Activated B cell treated with CpG ODN at 0.5 μM for 24 hours (primary cell): ENCODE results near the gene SLC66A1. TPM values are rescaled to one million over a fixed set of nuclear protein-coding genes. Genes with fewer than 3 reads are reported as not detected.
"Not testable (repeated sequence)": the region's sequence is repeated elsewhere in the genome, so short reads cannot be mapped to it uniquely, and the experiment has no call there.

ENCODE experiments used
- ATAC-seq: fragments of 200-7000 bp; cut with Tn5 transposase; one replicate; pipeline ENCODE4 v1.10.0; 2021; ENCODE audit warnings: low read depth, mild to moderate bottlenecking, moderate library complexity
- CTCF ChIA-PET: fragments of 350-600 bp; sonication (Branson Sonifier 250); formaldehyde crosslinking; loops from one replicate; lab custom pipeline; 2021; ENCODE audit warnings: antibody characterized with exemption; lab: Charles Lee
- POLR2A ChIA-PET: fragments of 350-600 bp; sonication (Branson Sonifier 250); formaldehyde crosslinking; loops from one replicate; lab custom pipeline; 2021; ENCODE audit warnings: antibody characterized with exemption; lab: Charles Lee
- DNase-seq: peaks from one replicate; pipeline ENCODE4 v3.0.0; 2022
- H3K27ac Mint-ChIP-seq: one replicate; pipeline ENCODE4 v1.8.0; 2020; ENCODE audit warnings: mixed read lengths
- H3K27me3 Mint-ChIP-seq: one replicate; pipeline ENCODE4 v1.8.0; 2021; ENCODE audit warnings: mixed read lengths
- H3K36me3 Mint-ChIP-seq: one replicate; pipeline ENCODE4 v1.8.0; 2021; ENCODE audit warnings: low read depth, mixed read lengths
- H3K4me1 Mint-ChIP-seq: one replicate; pipeline ENCODE4 v1.8.0; 2021; ENCODE audit warnings: mixed read lengths
- H3K4me3 Mint-ChIP-seq: one replicate; pipeline ENCODE4 v1.8.0; 2020; ENCODE audit warnings: mild to moderate bottlenecking, mixed read lengths
- H3K9me3 Mint-ChIP-seq: one replicate; pipeline ENCODE4 v1.8.0; 2020; ENCODE audit warnings: mixed read lengths
- CTCF ChIP-seq: fragments of 200-600 bp; IDR thresholded peaks from one replicate; pipeline ENCODE4 v1.8.0; 2022; ENCODE audit warnings: antibody characterized with exemption, mild to moderate bottlenecking
- intact Hi-C: fragments of 100-400 bp; cut with micrococcal nuclease; formaldehyde crosslinking; loops from one replicate; pipeline ENCODE4 v1.15.1; 2024
- total RNA-seq: library from RNA; stranded (reverse); gene quantifications from 2 replicates; pipeline ENCODE4 v1.2.3, GENCODE V29; 2022

Gene SLC66A1
- total RNA-seq, 1 donor from 2014 or later: 11.9 TPM

GRCh38 chr1:19294638-19295037 lies 17.5 kb upstream of the SLC66A1 start:
- peaks cover 8% of the 10 kb centered on the region for H3K36me3 Mint-ChIP-seq
- peaks cover 15% of the 10 kb centered on the region for H3K9me3 Mint-ChIP-seq
- no peak overlapping the region for H3K27ac Mint-ChIP-seq
- intact Hi-C loops: no loop called here
- no peak for TF ChIP-seq CTCF
- no peak for DNase-seq
- no peak overlapping the region for H3K4me3 Mint-ChIP-seq
- H3K27me3 Mint-ChIP-seq: peaks cover 3% of the 10 kb centered on the region
- ChIA-PET POLR2A (no interaction called here), CTCF (no interaction called here)
- ATAC-seq: no peak
- H3K4me1 Mint-ChIP-seq: no peaks in the 10 kb centered on the region

GRCh38 chr1:19300211-19300610 lies 11.9 kb upstream of the SLC66A1 start:
- ATAC-seq (no peak), DNase-seq (no peak)
- no peak for TF ChIP-seq CTCF
- intact Hi-C loops: no loop called here
- H3K4me1 Mint-ChIP-seq: no peaks in the 10 kb centered on the region
- H3K9me3 Mint-ChIP-seq: peaks cover 2% of the 10 kb centered on the region
- ChIA-PET POLR2A (no interaction called here), CTCF (no interaction called here)
- H3K27ac Mint-ChIP-seq: no peak overlapping the region
- no peaks in the 10 kb centered on the region for H3K27me3 Mint-ChIP-seq
- H3K36me3 Mint-ChIP-seq: peaks cover 27% of the 10 kb centered on the region
- no peak overlapping the region for H3K4me3 Mint-ChIP-seq

- H3K27ac Mint-ChIP-seq, H3K4me3 Mint-ChIP-seq, H3K4me1 Mint-ChIP-seq, H3K9me3 Mint-ChIP-seq, DNase-seq, intact Hi-C loops, POLR2A ChIA-PET, CTCF ChIA-PET, H3K27me3 Mint-ChIP-seq, ATAC-seq: not testable (repeated sequence)
- H3K36me3 Mint-ChIP-seq: peaks cover 59% of the 10 kb centered on the region
Measured at GRCh38 chr1:19304081-19304480, 8.0 kb upstream of the SLC66A1 start.

GRCh38 chr1:19305880-19306279 lies 6.2 kb upstream of the SLC66A1 start:
- no peak for ATAC-seq
- Mint-ChIP-seq H3K36me3 (peaks cover 61% of the 10 kb centered on the region), H3K4me3 (no peak overlapping the region), H3K9me3 (no peaks in the 10 kb centered on the region), H3K27me3 (no peaks in the 10 kb centered on the region), H3K4me1 (peaks cover 5% of the 10 kb centered on the region), H3K27ac (no peak overlapping the region)
- intact Hi-C loops: no loop called here
- DNase-seq: no peak
- TF ChIP-seq CTCF: no peak
- CTCF ChIA-PET: no interaction called here
- POLR2A ChIA-PET: no interaction called here

- Mint-ChIP-seq H3K4me1 (peaks cover 12% of the 10 kb centered on the region), H3K27me3 (no peaks in the 10 kb centered on the region), H3K36me3 (peaks cover 63% of the 10 kb centered on the region), H3K4me3 (no peak overlapping the region), H3K27ac (no peak overlapping the region), H3K9me3 (no peaks in the 10 kb centered on the region)
- TF ChIP-seq CTCF: no peak
- DNase-seq: no peak
- POLR2A ChIA-PET: no interaction called here
- no peak for ATAC-seq
- CTCF ChIA-PET: no interaction called here
- intact Hi-C loops: no loop called here
Measured at GRCh38 chr1:19306941-19307340, 5.2 kb upstream of the SLC66A1 start.

GRCh38 chr1:19307794-19308508 lies 4.2 kb upstream of the SLC66A1 start:
- no peak for ATAC-seq
- H3K36me3 Mint-ChIP-seq: peaks cover 56% of the 10 kb centered on the region
- H3K4me3 Mint-ChIP-seq: no peak overlapping the region
- H3K4me1 Mint-ChIP-seq: peaks cover 16% of the 10 kb centered on the region
- POLR2A ChIA-PET: no interaction called here
- no peak overlapping the region for H3K27ac Mint-ChIP-seq
- no peaks in the 10 kb centered on the region for H3K27me3 Mint-ChIP-seq
- intact Hi-C loops: no loop called here
- no peaks in the 10 kb centered on the region for H3K9me3 Mint-ChIP-seq
- TF ChIP-seq CTCF: no peak
- no peak for DNase-seq
- CTCF ChIA-PET: no interaction called here
